SK-N-SH (cell line): ENCODE data around the gene COL4A2. TPM values are rescaled to one million over a fixed set of nuclear protein-coding genes. Genes with fewer than 3 reads are reported as not detected.

Experiments
- CTCF ChIA-PET: fragments of 300-600, 350-600 bp; formaldehyde crosslinking; extraction: SDS; loops from one replicate; lab custom pipeline; 2021; lab: Yijun Ruan, JAX
- POLR2A ChIA-PET: fragments of 350-600 bp; sonication (Branson Sonifier 250); formaldehyde crosslinking; extraction: SDS; loops from one replicate; lab custom pipeline; 2020; ENCODE audit warnings: antibody characterized with exemption, inconsistent platforms; lab: Yijun Ruan, JAX
- DNase-seq: peaks from one replicate; pipeline ENCODE4 v3.0.0; 2012
- H2AFZ ChIP-seq: fragments of 200-600 bp; sonication (generic); 2 replicates; pipeline ENCODE4 v1.8.1; 2016; ENCODE audit warnings: antibody characterized with exemption, mild to moderate bottlenecking, low read depth
- H3F3A ChIP-seq: fragments of 200-600 bp; sonication (generic); replicated peaks from 2 replicates; pipeline ENCODE3; 2016; ENCODE audit warnings: antibody characterized with exemption, mild to moderate bottlenecking; ENCODE audit not compliant: insufficient read depth
- H3K27ac ChIP-seq, 2 experiments: fragments of 200-500 bp in 1 of 2; fragments of 200-600 bp in 1 of 2; sonication (Bioruptor generic) in 1 of 2; sonication (generic), shearing (Covaris generic) in 1 of 2; 2 replicates each; pipeline versions ENCODE4 v1.5.1 to v1.6.1; 2014 to 2016; ENCODE audit warnings: low read depth in 2 of 2, inconsistent platforms in 1 of 2, low read length in 1 of 2, mild to moderate bottlenecking in 1 of 2, mixed read lengths in 1 of 2
- H3K27me3 ChIP-seq: fragments of 200-600 bp; sonication (generic), shearing (Covaris generic); 2 replicates; pipeline ENCODE4 v1.6.1; 2016; ENCODE audit warnings: mixed run types; ENCODE audit not compliant: insufficient read depth
- H3K36me3 ChIP-seq, 2 experiments: fragments of 200-500 bp in 1 of 2; fragments of 200-600 bp in 1 of 2; sonication (Bioruptor generic) in 1 of 2; sonication (generic) in 1 of 2; replicated peaks in 1 of 2; 2 replicates each; pipeline versions ENCODE3 to v1.5.1; 2014 to 2016; ENCODE audit warnings: low read length in 1 of 2, mild to moderate bottlenecking in 1 of 2; ENCODE audit not compliant: insufficient read depth in 2 of 2, control insufficient read depth in 1 of 2
- H3K4me1 ChIP-seq, 2 experiments: fragments of 200-500 bp in 1 of 2; fragments of 200-600 bp in 1 of 2; sonication (Bioruptor generic) in 1 of 2; sonication (generic), shearing (Covaris generic) in 1 of 2; 2 replicates each; pipeline versions ENCODE4 v1.5.1 to v1.6.1; 2014 to 2016; ENCODE audit warnings: low read depth in 1 of 2, low read length in 1 of 2, mixed run types in 1 of 2; ENCODE audit not compliant: insufficient read depth in 2 of 2, control insufficient read depth in 1 of 2
- H3K4me2 ChIP-seq: fragments of 200-600 bp; sonication (generic), shearing (Covaris generic); 2 replicates; pipeline ENCODE4 v1.6.1; 2017; ENCODE audit warnings: mixed run types
- H3K4me3 ChIP-seq, 2 experiments: fragments of 200-500 bp in 1 of 2; fragments of 200-600 bp in 1 of 2; sonication (Bioruptor generic) in 1 of 2; sonication (generic), shearing (Covaris generic) in 1 of 2; 2 replicates each; pipeline versions ENCODE4 v1.5.1 to v1.8.1; 2014 to 2016; ENCODE audit warnings: low read depth in 2 of 2, inconsistent platforms in 1 of 2, low read length in 1 of 2, mild to moderate bottlenecking in 1 of 2, mixed read lengths in 1 of 2, moderate library complexity in 1 of 2
- H3K79me2 ChIP-seq: fragments of 200-600 bp; sonication (generic); 2 replicates; pipeline ENCODE4 v1.8.1; 2017; ENCODE audit warnings: mild to moderate bottlenecking; ENCODE audit not compliant: insufficient read depth
- H3K9ac ChIP-seq: fragments of 200-600 bp; sonication (generic); 2 replicates; pipeline ENCODE4 v1.6.1; 2017; ENCODE audit warnings: mixed run types
- H3K9me2 ChIP-seq: fragments of 200-600 bp; sonication (generic); 2 replicates; pipeline ENCODE4 v1.6.1; 2017; ENCODE audit warnings: mixed run types
- H3K9me3 ChIP-seq: fragments of 200-600 bp; sonication (generic); 2 replicates; pipeline ENCODE4 v1.6.1; 2017; ENCODE audit warnings: mixed run types, mild to moderate bottlenecking, moderate library complexity
- H4K20me1 ChIP-seq: fragments of 200-600 bp; sonication (generic); 2 replicates; pipeline ENCODE4 v1.6.1; 2017; ENCODE audit warnings: mild to moderate bottlenecking, mixed run types; ENCODE audit not compliant: insufficient read depth
- CHD2 ChIP-seq: fragments of 150-350 bp; IDR thresholded peaks from 2 replicates; pipeline ENCODE4 v1.6.1; 2018; ENCODE audit warnings: low read length; ENCODE audit not compliant: partially characterized antibody
- FOSL2 ChIP-seq: IDR thresholded peaks from 2 replicates; pipeline ENCODE4 v1.4.0; 2012; ENCODE audit warnings: low read depth, mild to moderate bottlenecking, moderate library complexity, borderline replicate concordance
- FOXJ3 ChIP-seq: sonication (generic); formaldehyde crosslinking; IDR thresholded peaks from 2 replicates; pipeline ENCODE4 v1.5.1; 2020; ENCODE audit warnings: mild to moderate bottlenecking, missing genetic modification reagents
- IRF3 ChIP-seq: fragments of 150-350 bp; IDR thresholded peaks from 2 replicates; pipeline ENCODE4 v1.6.1; 2016; ENCODE audit warnings: mild to moderate bottlenecking, low read depth, low read length
- MXI1 ChIP-seq: IDR thresholded peaks from 2 replicates; pipeline ENCODE4 v1.6.1; 2012; ENCODE audit warnings: mild to moderate bottlenecking, low read depth, low read length, improper control_type of control experiment
- REST ChIP-seq: IDR thresholded peaks from 2 replicates; pipeline ENCODE4 v1.6.1; 2012; ENCODE audit warnings: mild to moderate bottlenecking, low read depth, low read length, moderate library complexity
- RFX5 ChIP-seq: IDR thresholded peaks from 2 replicates; pipeline ENCODE4 v1.6.1; 2012; ENCODE audit warnings: mild to moderate bottlenecking, improper control_type of control experiment, low read length
- SIN3A ChIP-seq: IDR thresholded peaks from 2 replicates; pipeline ENCODE4 v1.6.1; 2012; ENCODE audit warnings: low read depth, mild to moderate bottlenecking, low read length, moderate library complexity, borderline replicate concordance
- YY1 ChIP-seq: IDR thresholded peaks from 2 replicates; pipeline ENCODE4 v1.4.0; 2012; ENCODE audit warnings: low read depth, mild to moderate bottlenecking
- WGBS: methylation state at CpG from one replicate; pipeline ENCODE4 v1.1.6; 2017; ENCODE audit warnings: low lambda C conversion rate; 5-methylcytosine and 5-hydroxymethylcytosine counted together
- polyA plus RNA-seq, 3 experiments: library from polyadenylated mRNA; depleted of rRNA; stranded (reverse); fragments of >200 nt; gene quantifications; 2 replicates each; pipeline ENCODE4 v1.2.3, GENCODE V29; 2012
- TF ChIP-seq, protein P1 (sequence below): fragments of 150-350 bp; IDR thresholded peaks from 2 replicates; pipeline ENCODE4 v1.6.1; 2017; ENCODE audit warnings: antibody characterized with exemption, low read length, low read depth, borderline replicate concordance
- TF ChIP-seq, protein P2 (sequence below): fragments of 200-600 bp; sonication (generic); IDR thresholded peaks from 2 replicates; pipeline ENCODE4 v1.6.1; 2017; ENCODE audit warnings: antibody characterized with exemption, mild to moderate bottlenecking, moderate library complexity
- TF ChIP-seq, protein P3 (sequence below): IDR thresholded peaks from 2 replicates; pipeline ENCODE4 v1.4.0; 2012; ENCODE audit warnings: low read depth, borderline replicate concordance
- TF ChIP-seq, protein P4 (sequence below): IDR thresholded peaks from 2 replicates; pipeline ENCODE4 v1.4.0; 2012; ENCODE audit warnings: low read depth, borderline replicate concordance

The COL4A2 gene
- polyA plus RNA-seq, 1 of the 3 experiments (the other 2 are of a cell fraction) = 137 TPM

- Histone ChIP-seq H3K4me3 (no peak overlapping the region), H3K9me3 (no peaks in the 10 kb centered on the region), H3K4me1 (peaks cover 6 to 9% of the 10 kb centered on the region in 2 experiments; a peak in 2 of 4 replicates), H4K20me1 (no peaks in the 10 kb centered on the region), H3K4me2 (no peak overlapping the region), H3K36me3 (peaks cover 6 to 24% of the 10 kb centered on the region in 2 experiments), H2AFZ (no peak overlapping the region), H3K9ac (no peak overlapping the region), H3K27ac (no peak overlapping the region), H3K79me2 (peaks cover 73% of the 10 kb centered on the region), H3K9me2 (no peaks in the 10 kb centered on the region), H3K27me3 (no peaks in the 10 kb centered on the region), H3F3A (peaks cover 8% of the 10 kb centered on the region)
- TF ChIP-seq YY1 (no peak), RFX5 (no peak)
- ChIA-PET POLR2A (no interaction called here), CTCF (interaction anchor here (1.7 to 2.0 kb wide), 2 partner anchors 10 to 15 kb away, joined by 3 to 6 read pairs; no protein-coding TSS in a partner anchor)
- no peak for DNase-seq
- WGBS = 92% methylated on average over 6 of the region's 6 CpGs
Observed at GRCh38 chr13:110354123-110354627, 47.1 kb downstream of the COL4A2 start.

DNA sequence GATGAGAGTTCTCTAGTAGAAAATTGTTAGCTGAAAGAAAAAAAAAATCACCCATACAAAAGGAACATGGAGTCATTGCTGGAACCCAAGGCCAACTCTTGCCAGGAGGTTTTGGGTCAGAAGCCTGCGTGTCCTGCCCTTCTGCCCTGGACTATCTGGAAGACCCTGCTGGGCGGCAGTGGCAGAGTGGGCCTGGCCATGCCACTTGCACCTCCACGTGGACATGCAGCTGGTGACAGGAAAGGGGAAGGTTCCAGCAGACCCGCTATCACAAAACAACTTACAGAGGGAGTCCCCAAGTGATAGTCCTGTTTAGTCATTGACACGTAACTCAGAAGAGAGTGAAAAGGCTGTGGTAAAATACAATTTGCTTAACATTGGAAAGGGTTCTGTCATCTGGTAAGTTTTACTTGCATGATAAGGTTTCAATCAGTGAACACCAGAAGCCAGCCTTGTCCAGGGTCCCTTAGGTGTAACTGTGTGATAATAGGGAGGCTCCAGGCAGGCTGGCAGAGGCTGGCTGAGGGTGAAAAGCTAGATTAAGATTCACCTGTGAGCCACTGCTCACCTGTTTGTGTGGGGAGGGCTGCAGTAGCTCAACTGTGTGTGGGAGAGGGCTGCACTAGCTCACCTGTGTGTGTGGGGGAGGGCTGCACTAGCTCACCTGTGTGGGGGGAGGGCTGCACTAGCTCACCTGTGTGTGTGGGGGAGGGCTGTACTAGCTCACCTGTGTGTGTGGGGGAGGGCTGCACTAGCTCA lies 47.8 kb downstream of the COL4A2 start:
- CTCF ChIA-PET = interaction anchor here (1.7 to 2.0 kb wide), 2 partner anchors 11 to 14 kb away, joined by 3 to 6 read pairs; no protein-coding TSS in a partner anchor
- Histone ChIP-seq H4K20me1 (no peaks in the 10 kb centered on the region), H3K9ac (no peak overlapping the region), H3K36me3 (peaks cover 6 to 20% of the 10 kb centered on the region in 2 experiments), H3K4me3 (no peak overlapping the region), H3K27me3 (no peaks in the 10 kb centered on the region), H3F3A (peaks cover 8% of the 10 kb centered on the region), H2AFZ (no peak overlapping the region), H3K9me3 (no peaks in the 10 kb centered on the region), H3K79me2 (peaks cover 66% of the 10 kb centered on the region), H3K4me1 (peaks cover 7 to 9% of the 10 kb centered on the region in 2 experiments; a peak in 2 of 4 replicates), H3K9me2 (no peaks in the 10 kb centered on the region), H3K4me2 (no peak overlapping the region), H3K27ac (no peak overlapping the region)
- WGBS = 94% methylated on average over 3 of the region's 5 CpGs
- DNase-seq = no peak
- POLR2A ChIA-PET = no interaction called here
- no peak for TF ChIP-seq REST
- TF ChIP-seq IRF3 = no peak
- TF ChIP-seq, protein P1, sequence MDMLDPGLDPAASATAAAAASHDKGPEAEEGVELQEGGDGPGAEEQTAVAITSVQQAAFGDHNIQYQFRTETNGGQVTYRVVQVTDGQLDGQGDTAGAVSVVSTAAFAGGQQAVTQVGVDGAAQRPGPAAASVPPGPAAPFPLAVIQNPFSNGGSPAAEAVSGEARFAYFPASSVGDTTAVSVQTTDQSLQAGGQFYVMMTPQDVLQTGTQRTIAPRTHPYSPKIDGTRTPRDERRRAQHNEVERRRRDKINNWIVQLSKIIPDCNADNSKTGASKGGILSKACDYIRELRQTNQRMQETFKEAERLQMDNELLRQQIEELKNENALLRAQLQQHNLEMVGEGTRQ = no peak
- TF ChIP-seq, protein P2, sequence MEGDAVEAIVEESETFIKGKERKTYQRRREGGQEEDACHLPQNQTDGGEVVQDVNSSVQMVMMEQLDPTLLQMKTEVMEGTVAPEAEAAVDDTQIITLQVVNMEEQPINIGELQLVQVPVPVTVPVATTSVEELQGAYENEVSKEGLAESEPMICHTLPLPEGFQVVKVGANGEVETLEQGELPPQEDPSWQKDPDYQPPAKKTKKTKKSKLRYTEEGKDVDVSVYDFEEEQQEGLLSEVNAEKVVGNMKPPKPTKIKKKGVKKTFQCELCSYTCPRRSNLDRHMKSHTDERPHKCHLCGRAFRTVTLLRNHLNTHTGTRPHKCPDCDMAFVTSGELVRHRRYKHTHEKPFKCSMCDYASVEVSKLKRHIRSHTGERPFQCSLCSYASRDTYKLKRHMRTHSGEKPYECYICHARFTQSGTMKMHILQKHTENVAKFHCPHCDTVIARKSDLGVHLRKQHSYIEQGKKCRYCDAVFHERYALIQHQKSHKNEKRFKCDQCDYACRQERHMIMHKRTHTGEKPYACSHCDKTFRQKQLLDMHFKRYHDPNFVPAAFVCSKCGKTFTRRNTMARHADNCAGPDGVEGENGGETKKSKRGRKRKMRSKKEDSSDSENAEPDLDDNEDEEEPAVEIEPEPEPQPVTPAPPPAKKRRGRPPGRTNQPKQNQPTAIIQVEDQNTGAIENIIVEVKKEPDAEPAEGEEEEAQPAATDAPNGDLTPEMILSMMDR = no peak
- TF ChIP-seq, protein P3, sequence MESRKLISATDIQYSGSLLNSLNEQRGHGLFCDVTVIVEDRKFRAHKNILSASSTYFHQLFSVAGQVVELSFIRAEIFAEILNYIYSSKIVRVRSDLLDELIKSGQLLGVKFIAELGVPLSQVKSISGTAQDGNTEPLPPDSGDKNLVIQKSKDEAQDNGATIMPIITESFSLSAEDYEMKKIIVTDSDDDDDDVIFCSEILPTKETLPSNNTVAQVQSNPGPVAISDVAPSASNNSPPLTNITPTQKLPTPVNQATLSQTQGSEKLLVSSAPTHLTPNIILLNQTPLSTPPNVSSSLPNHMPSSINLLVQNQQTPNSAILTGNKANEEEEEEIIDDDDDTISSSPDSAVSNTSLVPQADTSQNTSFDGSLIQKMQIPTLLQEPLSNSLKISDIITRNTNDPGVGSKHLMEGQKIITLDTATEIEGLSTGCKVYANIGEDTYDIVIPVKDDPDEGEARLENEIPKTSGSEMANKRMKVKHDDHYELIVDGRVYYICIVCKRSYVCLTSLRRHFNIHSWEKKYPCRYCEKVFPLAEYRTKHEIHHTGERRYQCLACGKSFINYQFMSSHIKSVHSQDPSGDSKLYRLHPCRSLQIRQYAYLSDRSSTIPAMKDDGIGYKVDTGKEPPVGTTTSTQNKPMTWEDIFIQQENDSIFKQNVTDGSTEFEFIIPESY = no peak
- no peak for TF ChIP-seq CHD2
- TF ChIP-seq FOXJ3 = no peak
- no peak for TF ChIP-seq FOSL2
- no peak for TF ChIP-seq MXI1
- TF ChIP-seq SIN3A = no peak
- TF ChIP-seq RFX5 = no peak
- TF ChIP-seq, protein P4, sequence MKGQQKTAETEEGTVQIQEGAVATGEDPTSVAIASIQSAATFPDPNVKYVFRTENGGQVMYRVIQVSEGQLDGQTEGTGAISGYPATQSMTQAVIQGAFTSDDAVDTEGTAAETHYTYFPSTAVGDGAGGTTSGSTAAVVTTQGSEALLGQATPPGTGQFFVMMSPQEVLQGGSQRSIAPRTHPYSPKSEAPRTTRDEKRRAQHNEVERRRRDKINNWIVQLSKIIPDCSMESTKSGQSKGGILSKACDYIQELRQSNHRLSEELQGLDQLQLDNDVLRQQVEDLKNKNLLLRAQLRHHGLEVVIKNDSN = no peak
